Measurements from ENCODE around the gene JHY.

- TF ChIP-seq CTCF (IDR thresholded peaks at IDR 0.05), result no peak
- no peak for TF ChIP-seq POLR2A (IDR thresholded peaks at IDR 0.05)
Measured at GRCh38 chr11:122836916-122837315, 45.6 kb upstream of the JHY start.

All from prostate gland (tissue), 2 donors.